HepG2 (cell line): ENCODE measurements around the gene BST2. TPM values are rescaled to one million over a fixed set of nuclear protein-coding genes. Genes with fewer than 3 reads are reported as not detected.
A peak's percentile ranks its signal among the peaks of the same experiment; 100 is the strongest.

Experiments used
- ATAC-seq: fragments of 200-7000 bp; cut with Tn5 transposase; 3 replicates; pipeline ENCODE4 v1.9.1; 2020; ENCODE audit warnings: mild to moderate bottlenecking, moderate library complexity
- BruUV-seq: library from RNA; stranded (reverse); fragments of 400-500 nt; replicated peaks from 2 replicates; lab custom pipeline; 2021; lab: Mats Ljungman, UMichigan
- CTCF ChIA-PET: fragments of 300-600 bp; formaldehyde crosslinking; extraction: SDS; loops from one replicate; lab custom pipeline; 2021; ENCODE audit warnings: low total read pairs, inconsistent platforms, low intra/inter-chr PET ratio; lab: Yijun Ruan, JAX
- POLR2A ChIA-PET: fragments of 350-600 bp; sonication (Branson Sonifier 250); formaldehyde crosslinking; loops from one replicate; lab custom pipeline; 2020; ENCODE audit warnings: antibody characterized with exemption, inconsistent platforms; lab: Yijun Ruan, JAX
- DNase-seq: peaks from one replicate; pipeline ENCODE4 v3.0.0-alpha.2; 2015; ENCODE audit warnings: low spot score
- FAIRE-seq: peaks from 3 replicates; lab custom pipeline; 2011; peaks lifted over from hg19 to GRCh38; lab: Jason Lieb, UNC
- H2AFZ ChIP-seq: one replicate; pipeline ENCODE4 v1.6.1; 2011; ENCODE audit warnings: low read length, inconsistent platforms
- H3K27ac ChIP-seq: fragments of 300-600 bp; 3 replicates; pipeline ENCODE4 v1.8.0; 2011; ENCODE audit warnings: mixed run types, mild to moderate bottlenecking, mixed read lengths, low read length, inconsistent platforms; ENCODE audit not compliant: insufficient read depth; ENCODE audit errors: extremely low read length
- H3K27me3 ChIP-seq, 2 experiments: fragments of 200-600 bp in 1 of 2; 2 replicates in 1 of 2; 3 replicates in 1 of 2; pipeline versions ENCODE4 v1.6.0 to v1.8.0; 2011; ENCODE audit warnings: low read length in 2 of 2, mild to moderate bottlenecking in 2 of 2, moderate library complexity in 2 of 2, inconsistent platforms in 1 of 2; ENCODE audit not compliant: insufficient read depth in 2 of 2, control insufficient read depth in 1 of 2
- H3K36me3 ChIP-seq, 2 experiments: fragments of 200-600 bp in 1 of 2; replicated peaks in 1 of 2; 2 replicates in 1 of 2; 3 replicates in 1 of 2; pipeline versions ENCODE4 v1.5.1 to v1.8.0; 2011; ENCODE audit warnings: low read length in 2 of 2, inconsistent platforms in 1 of 2; ENCODE audit not compliant: insufficient read depth in 2 of 2, control insufficient read depth in 1 of 2
- H3K4me1 ChIP-seq: 2 replicates; pipeline ENCODE4 v1.5.1; 2012; ENCODE audit warnings: low read length, inconsistent platforms; ENCODE audit not compliant: insufficient read depth
- H3K4me2 ChIP-seq: 2 replicates; pipeline ENCODE4 v1.6.0; 2011; ENCODE audit warnings: low read depth, low read length, inconsistent platforms
- H3K4me3 ChIP-seq, 3 experiments: fragments of 200-600 bp in 1 of 3; sonication (generic), shearing (Covaris generic) in 1 of 3; replicated peaks in 1 of 3; 2 replicates each; pipeline ENCODE4 v1.5.1; 2011 to 2016; ENCODE audit warnings: low read length in 3 of 3, inconsistent platforms in 2 of 3, low read depth in 2 of 3, mild to moderate bottlenecking in 2 of 3, control low read depth in 1 of 3, mixed read lengths in 1 of 3; ENCODE audit not compliant: insufficient read depth in 1 of 3
- H3K79me2 ChIP-seq: one replicate; pipeline ENCODE4 v1.6.1; 2011; ENCODE audit warnings: low read length, inconsistent platforms; ENCODE audit not compliant: insufficient read depth
- H3K9ac ChIP-seq: 2 replicates; pipeline ENCODE4 v1.6.0; 2011; ENCODE audit warnings: mild to moderate bottlenecking, low read depth, low read length, inconsistent platforms; ENCODE audit not compliant: insufficient read depth
- H3K9me3 ChIP-seq: 2 replicates; pipeline ENCODE4 v1.5.1; 2012; ENCODE audit warnings: mild to moderate bottlenecking, low read length
- H4K20me1 ChIP-seq: 2 replicates; pipeline ENCODE4 v1.6.0; 2011; ENCODE audit warnings: inconsistent platforms, mild to moderate bottlenecking, low read length, moderate library complexity; ENCODE audit not compliant: insufficient read depth
- ATF7-NPFF ChIP-seq: sonication (generic); formaldehyde crosslinking; IDR thresholded peaks from 2 replicates; pipeline ENCODE4 v1.8.1; 2023; ENCODE audit warnings: mild to moderate bottlenecking, low read depth, missing genetic modification reagents, moderate library complexity
- FOXK2 ChIP-seq: fragments of 450-650 bp; IDR thresholded peaks from 2 replicates; pipeline ENCODE4 v1.6.1; 2016
- HNRNPL ChIP-seq: fragments of 200-400 bp; formaldehyde crosslinking; IDR thresholded peaks from 2 replicates; pipeline ENCODE4 v1.6.1; 2017; ENCODE audit warnings: mild to moderate bottlenecking, low read depth, low read length
- IRF9 ChIP-seq: sonication (generic); formaldehyde crosslinking; IDR thresholded peaks from 2 replicates; pipeline ENCODE4 v1.8.0; 2022; ENCODE audit warnings: missing genetic modification reagents, mild to moderate bottlenecking, borderline replicate concordance
- KLF6 ChIP-seq: IDR thresholded peaks from 2 replicates; pipeline ENCODE4 v1.8.0; 2016; ENCODE audit warnings: missing biosample characterization, missing genetic modification reagents
- KMT2B ChIP-seq: IDR thresholded peaks from 2 replicates; pipeline ENCODE4 v1.6.1; 2016; ENCODE audit warnings: missing genetic modification reagents, missing compliant biosample characterization
- NFRKB ChIP-seq: fragments of 450-650 bp; IDR thresholded peaks from 2 replicates; pipeline ENCODE4 v1.6.1; 2017
- PRPF4 ChIP-seq: fragments of 200-400 bp; formaldehyde crosslinking; IDR thresholded peaks from 2 replicates; pipeline ENCODE4 v1.6.1; 2016; ENCODE audit warnings: low read length, low read depth; ENCODE audit not compliant: poor library complexity, severe bottlenecking
- UBTF ChIP-seq: sonication (generic); formaldehyde crosslinking; IDR thresholded peaks from 2 replicates; pipeline ENCODE4 v1.4.0; 2020; ENCODE audit warnings: mild to moderate bottlenecking, missing genetic modification reagents
- ZBTB46 ChIP-seq: sonication (generic); formaldehyde crosslinking; IDR thresholded peaks from 2 replicates; pipeline ENCODE4 v1.4.0; 2020; ENCODE audit warnings: mild to moderate bottlenecking, missing genetic modification reagents, borderline replicate concordance
- ZNF564 ChIP-seq: sonication (generic); formaldehyde crosslinking; IDR thresholded peaks from 2 replicates; pipeline ENCODE4 v1.8.1; 2023; ENCODE audit warnings: mild to moderate bottlenecking, missing genetic modification reagents
- WGBS: methylation state at CpG from one replicate; pipeline ENCODE4 v1.1.6; 2017; ENCODE audit warnings: low lambda C conversion rate; 5-methylcytosine and 5-hydroxymethylcytosine counted together
- in situ Hi-C: cut with HindIII; loops from 2 replicates; pipeline ENCODE4 v1.10.0; 2017; ENCODE audit warnings: low pct_unique_long_range_greater_than_20kb; ENCODE audit not compliant: extremely low pct_ligation_motif_present
- intact Hi-C: fragments of 100-400 bp; cut with micrococcal nuclease; formaldehyde crosslinking; loops from one replicate; pipeline ENCODE4 v1.10.0; 2022; ENCODE audit not compliant: unreplicated experiment
- polyA plus RNA-seq, 8 experiments: library from polyadenylated mRNA; depleted of rRNA in 3 of 8; stranded (reverse) in 7 of 8; unstranded in 1 of 8; fragments of >200 nt; fragmentation: Illumina TruSeq in 4 of 8; extraction: Trizol in 4 of 8; gene quantifications; 2 replicates each; pipeline versions ENCODE4 v1.2.1 to v1.2.3, GENCODE V29; 2011 to 2016; ENCODE audit warnings: low read depth in 4 of 8, missing spikeins in 1 of 8, mixed read lengths in 1 of 8; ENCODE audit not compliant: insufficient read depth in 1 of 8
- total RNA-seq, 5 experiments: library from RNA; depleted of rRNA; stranded (reverse); fragments of >200 nt; fragmentation: Illumina TruSeq; extraction: Trizol; gene quantifications; 2 replicates each; pipeline ENCODE4 v1.2.3, GENCODE V29; 2016; ENCODE audit warnings: low read depth in 1 of 5
- TF ChIP-seq, protein P1 (sequence below): IDR thresholded peaks from 2 replicates; pipeline ENCODE4 v1.6.1; 2018; ENCODE audit warnings: missing genetic modification reagents
- TF ChIP-seq, protein P2 (sequence below): sonication (generic); formaldehyde crosslinking; IDR thresholded peaks from 2 replicates; pipeline ENCODE4 v1.8.0; 2022; ENCODE audit warnings: mild to moderate bottlenecking, missing genetic modification reagents
- TF ChIP-seq, protein P3 (sequence below): sonication (generic); formaldehyde crosslinking; IDR thresholded peaks from 2 replicates; pipeline ENCODE4 v1.4.0; 2020; ENCODE audit warnings: missing genetic modification reagents

Gene BST2
- total and polyA plus RNA-seq, 2 of the 13 experiments (the other 11 are each of a cell fraction or from before 2014, with no cell fraction given): 58.8 to 93.8 TPM

- Histone ChIP-seq H3K27me3 (no peaks in the 10 kb centered on the region), H3K4me2 (peak within 1 kb of the TSS; percentile 91), H3K9me3 (no peaks in the 10 kb centered on the region), H3K4me3 (peak within 1 kb of the TSS; percentile 65 to 96 (median 82)), H3K27ac (peak within 1 kb of the TSS; percentile 65), H3K36me3 (peaks cover 1 to 8% of the 10 kb centered on the region in 2 experiments; a peak in 2 of 5 replicates), H3K9ac (peak within 1 kb of the TSS; percentile 74), H4K20me1 (no peaks in the 10 kb centered on the region), H2AFZ (no peak within 1 kb of the TSS), H3K4me1 (peaks cover 17% of the 10 kb centered on the region), H3K79me2 (no peaks in the 10 kb centered on the region)
- FAIRE-seq (peak; percentile 97), DNase-seq (peak; percentile 98), ATAC-seq (peak; percentile 91)
- WGBS: 1% methylated on average over 10 of the region's 85 CpGs
- intact Hi-C loops (loop anchor here (1.0 kb wide), 1 partner anchor 15 kb away; the partner anchor contains the start of gene BST2), in situ Hi-C loops (no loop called here)
- no TSS peak for BruUV-seq
- CTCF ChIA-PET: no interaction called here
- POLR2A ChIA-PET: interaction anchor here (0.6 to 2.0 kb wide), 14 partner anchors 9 to 439 kb away, joined by 3 to 76 read pairs (median 4); partner anchors contain the start of genes BST2, DDA1 and MRPL34
- TF ChIP-seq ZBTB46 (CRISPR knock-in tag) (peak; percentile 76; the same call in 1 of the 2 replicates), KMT2B (CRISPR knock-in tag) (peak; percentile 76), PRPF4 (no peak), UBTF (CRISPR knock-in tag) (peak; percentile 56), KLF6 (CRISPR knock-in tag) (no peak), ZNF564 (no peak), IRF9 (no peak), HNRNPL (no peak), NFRKB (no peak), FOXK2 (no peak), ATF7-NPFF (no peak)
- TF ChIP-seq, protein P1, sequence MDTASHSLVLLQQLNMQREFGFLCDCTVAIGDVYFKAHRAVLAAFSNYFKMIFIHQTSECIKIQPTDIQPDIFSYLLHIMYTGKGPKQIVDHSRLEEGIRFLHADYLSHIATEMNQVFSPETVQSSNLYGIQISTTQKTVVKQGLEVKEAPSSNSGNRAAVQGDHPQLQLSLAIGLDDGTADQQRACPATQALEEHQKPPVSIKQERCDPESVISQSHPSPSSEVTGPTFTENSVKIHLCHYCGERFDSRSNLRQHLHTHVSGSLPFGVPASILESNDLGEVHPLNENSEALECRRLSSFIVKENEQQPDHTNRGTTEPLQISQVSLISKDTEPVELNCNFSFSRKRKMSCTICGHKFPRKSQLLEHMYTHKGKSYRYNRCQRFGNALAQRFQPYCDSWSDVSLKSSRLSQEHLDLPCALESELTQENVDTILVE (CRISPR knock-in tag): peak; percentile 77; the same call in 1 of the 2 replicates
- TF ChIP-seq, protein P2, sequence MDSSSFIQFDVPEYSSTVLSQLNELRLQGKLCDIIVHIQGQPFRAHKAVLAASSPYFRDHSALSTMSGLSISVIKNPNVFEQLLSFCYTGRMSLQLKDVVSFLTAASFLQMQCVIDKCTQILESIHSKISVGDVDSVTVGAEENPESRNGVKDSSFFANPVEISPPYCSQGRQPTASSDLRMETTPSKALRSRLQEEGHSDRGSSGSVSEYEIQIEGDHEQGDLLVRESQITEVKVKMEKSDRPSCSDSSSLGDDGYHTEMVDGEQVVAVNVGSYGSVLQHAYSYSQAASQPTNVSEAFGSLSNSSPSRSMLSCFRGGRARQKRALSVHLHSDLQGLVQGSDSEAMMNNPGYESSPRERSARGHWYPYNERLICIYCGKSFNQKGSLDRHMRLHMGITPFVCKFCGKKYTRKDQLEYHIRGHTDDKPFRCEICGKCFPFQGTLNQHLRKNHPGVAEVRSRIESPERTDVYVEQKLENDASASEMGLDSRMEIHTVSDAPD (CRISPR knock-in tag): peak; percentile 40; the same call in 1 of the 2 replicates
- TF ChIP-seq, protein P3, sequence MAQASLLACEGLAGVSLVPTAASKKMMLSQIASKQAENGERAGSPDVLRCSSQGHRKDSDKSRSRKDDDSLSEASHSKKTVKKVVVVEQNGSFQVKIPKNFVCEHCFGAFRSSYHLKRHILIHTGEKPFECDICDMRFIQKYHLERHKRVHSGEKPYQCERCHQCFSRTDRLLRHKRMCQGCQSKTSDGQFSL (CRISPR knock-in tag): peak; percentile 99
These were observed 14.4 kb upstream of the BST2 start, which contains the start of gene MVB12A for GRCh38 chr19:17419621-17420474. Gene MVB12A (plus strand): TSS chr19:17420047. CDS start chr19:17420136, 89 bp downstream.
